MM.1S (cell line): ENCODE measurements around the gene CHN2.

Source experiments
- DNase-seq: peaks from one replicate; pipeline ENCODE4 v3.0.0-alpha.2; 2015
- H2AFZ ChIP-seq: fragments of 300-600 bp; sonication (generic); 2 replicates; pipeline ENCODE4 v1.6.0; 2016; ENCODE audit warnings: antibody characterized with exemption, low read length
- H3F3A ChIP-seq: fragments of 300-600 bp; sonication (generic); 2 replicates; pipeline ENCODE4 v1.6.1; 2016; ENCODE audit warnings: mild to moderate bottlenecking, antibody characterized with exemption, low read length, moderate library complexity, mixed read lengths; ENCODE audit not compliant: insufficient read depth
- H3K27ac ChIP-seq: fragments of 300-600 bp; sonication (generic); 2 replicates; pipeline ENCODE4 v1.5.1; 2016; ENCODE audit warnings: mild to moderate bottlenecking, low read length
- H3K27me3 ChIP-seq: fragments of 300-600 bp; sonication (generic); replicated peaks from 2 replicates; pipeline ENCODE4 v1.6.0; 2016; ENCODE audit warnings: low read length; ENCODE audit not compliant: insufficient read depth
- H3K36me3 ChIP-seq: fragments of 300-600 bp; sonication (generic); replicated peaks from 2 replicates; pipeline ENCODE4 v1.6.1; 2016; ENCODE audit warnings: mild to moderate bottlenecking, low read length, mixed read lengths; ENCODE audit not compliant: insufficient read depth
- H3K4me1 ChIP-seq: fragments of 300-600 bp; sonication (generic); 2 replicates; pipeline ENCODE4 v1.6.1; 2016; ENCODE audit warnings: low read length, mixed read lengths
- H3K4me2 ChIP-seq: fragments of 300-600 bp; sonication (generic); 2 replicates; pipeline ENCODE4 v1.6.0; 2016; ENCODE audit warnings: low read depth, low read length
- H3K4me3 ChIP-seq: fragments of 300-600 bp; sonication (generic); 2 replicates; pipeline ENCODE4 v1.5.1; 2016; ENCODE audit warnings: low read length, mixed read lengths
- H3K79me2 ChIP-seq: fragments of 300-600 bp; sonication (generic); 2 replicates; pipeline ENCODE4 v1.6.1; 2016; ENCODE audit warnings: mixed run types, low read length, mixed read lengths
- H3K9ac ChIP-seq: fragments of 300-600 bp; sonication (generic); 2 replicates; pipeline ENCODE4 v1.6.1; 2016; ENCODE audit warnings: low read length, mixed read lengths
- H3K9me2 ChIP-seq: fragments of 300-600 bp; sonication (generic); replicated peaks from 2 replicates; pipeline ENCODE4 v1.6.1; 2016; ENCODE audit warnings: mild to moderate bottlenecking, low read length, mixed read lengths; ENCODE audit not compliant: insufficient read depth
- H3K9me3 ChIP-seq: fragments of 300-600 bp; sonication (generic); replicated peaks from 2 replicates; pipeline ENCODE4 v1.6.1; 2016; ENCODE audit warnings: mild to moderate bottlenecking, low read length, mixed read lengths; ENCODE audit not compliant: insufficient read depth
- H4K20me1 ChIP-seq: fragments of 300-600 bp; sonication (generic); 2 replicates; pipeline ENCODE4 v1.6.1; 2016; ENCODE audit warnings: mild to moderate bottlenecking, low read length, moderate library complexity, mixed read lengths; ENCODE audit not compliant: insufficient read depth
- CTCF ChIP-seq: fragments of 300-600 bp; sonication (generic); IDR thresholded peaks from 2 replicates; pipeline ENCODE4 v1.5.1; 2016; ENCODE audit warnings: antibody characterized with exemption, low read length, mixed read lengths
- EZH2 ChIP-seq: fragments of 300-600 bp; sonication (generic); optimal IDR thresholded peaks from 2 replicates; pipeline ENCODE3; 2017; ENCODE audit warnings: low read depth, mild to moderate bottlenecking, antibody characterized with exemption, low read length, mixed read lengths
- EZH2phosphoT487 ChIP-seq: fragments of 300-600 bp; sonication (generic); IDR thresholded peaks from 2 replicates; pipeline ENCODE4 v1.6.1; 2018; ENCODE audit warnings: antibody characterized with exemption, low read length

The CHN2 gene

GRCh38 chr7:29158795-29159423 lies 35.7 kb upstream of the CHN2 start:
- no peaks in the 10 kb centered on the region for H3F3A ChIP-seq
- H3K36me3 ChIP-seq, result no peaks in the 10 kb centered on the region
- TF ChIP-seq CTCF (no peak), EZH2 (no peak), EZH2phosphoT487 (no peak)
- H3K4me2 ChIP-seq, result no peak overlapping the region
- no peak overlapping the region for H3K27ac ChIP-seq
- H2AFZ ChIP-seq, result no peak overlapping the region
- no peaks in the 10 kb centered on the region for H3K4me1 ChIP-seq
- no peak for DNase-seq
- H3K4me3 ChIP-seq, result no peak overlapping the region
- no peaks in the 10 kb centered on the region for H3K9me3 ChIP-seq
- no peaks in the 10 kb centered on the region for H3K27me3 ChIP-seq
- H4K20me1 ChIP-seq, result no peaks in the 10 kb centered on the region
- no peak overlapping the region for H3K9ac ChIP-seq
- H3K79me2 ChIP-seq, result no peaks in the 10 kb centered on the region
- H3K9me2 ChIP-seq, result no peaks in the 10 kb centered on the region

GRCh38 chr7:29160080-29160479 lies 34.5 kb upstream of the CHN2 start:
- Histone ChIP-seq H3K9me2 (no peaks in the 10 kb centered on the region), H3K4me2 (no peak overlapping the region), H3F3A (no peaks in the 10 kb centered on the region), H3K4me3 (no peak overlapping the region), H4K20me1 (no peaks in the 10 kb centered on the region), H3K27ac (no peak overlapping the region), H3K4me1 (no peaks in the 10 kb centered on the region), H3K27me3 (no peaks in the 10 kb centered on the region), H3K36me3 (no peaks in the 10 kb centered on the region), H3K79me2 (no peaks in the 10 kb centered on the region), H3K9ac (no peak overlapping the region), H2AFZ (no peak overlapping the region), H3K9me3 (no peaks in the 10 kb centered on the region)
- TF ChIP-seq EZH2phosphoT487 (no peak), EZH2 (no peak), CTCF (no peak)
- DNase-seq, result no peak

DNA sequence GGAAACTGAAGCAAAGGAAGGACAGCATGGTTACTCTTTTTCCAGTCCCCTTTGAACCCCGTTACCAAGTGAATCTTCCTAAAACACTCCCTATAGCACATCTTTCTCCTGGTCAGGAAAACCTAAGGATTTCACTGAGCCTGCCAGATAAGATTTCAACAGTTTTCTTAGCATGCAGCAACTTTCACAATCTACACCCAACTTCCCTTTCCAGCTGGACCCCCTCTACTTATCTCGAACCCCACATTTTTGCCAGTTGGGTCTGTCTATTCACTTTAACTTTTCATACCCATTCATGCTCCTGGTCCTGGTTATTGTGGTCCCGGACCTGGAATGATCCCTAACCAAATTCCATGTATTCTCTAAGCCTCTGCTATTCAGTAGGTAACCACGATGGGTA lies 33.3 kb upstream of the CHN2 start:
- TF ChIP-seq EZH2phosphoT487 (no peak), EZH2 (no peak), CTCF (no peak)
- DNase-seq, result no peak
- no peaks in the 10 kb centered on the region for H3K27me3 ChIP-seq

More for the DNA sequence above, 33.3 kb upstream of the CHN2 start:
- no peak overlapping the region for H3K9ac ChIP-seq
- no peak overlapping the region for H3K27ac ChIP-seq
- no peaks in the 10 kb centered on the region for H3K4me1 ChIP-seq
- no peak overlapping the region for H3K4me2 ChIP-seq
- H3K4me3 ChIP-seq, result no peak overlapping the region
- no peaks in the 10 kb centered on the region for H3K36me3 ChIP-seq
- no peak overlapping the region for H2AFZ ChIP-seq
- H4K20me1 ChIP-seq, result no peaks in the 10 kb centered on the region
- no peaks in the 10 kb centered on the region for H3K79me2 ChIP-seq
- no peaks in the 10 kb centered on the region for H3F3A ChIP-seq
- H3K9me2 ChIP-seq, result no peaks in the 10 kb centered on the region
- H3K9me3 ChIP-seq, result no peaks in the 10 kb centered on the region
